MV-4-11 (cell line): ENCODE results near the gene HTR2A.

Source experiments
- DNase-seq: peaks from one replicate; lab custom pipeline; 2025; lab: John Stamatoyannopoulos, UW

The HTR2A gene

DNA sequence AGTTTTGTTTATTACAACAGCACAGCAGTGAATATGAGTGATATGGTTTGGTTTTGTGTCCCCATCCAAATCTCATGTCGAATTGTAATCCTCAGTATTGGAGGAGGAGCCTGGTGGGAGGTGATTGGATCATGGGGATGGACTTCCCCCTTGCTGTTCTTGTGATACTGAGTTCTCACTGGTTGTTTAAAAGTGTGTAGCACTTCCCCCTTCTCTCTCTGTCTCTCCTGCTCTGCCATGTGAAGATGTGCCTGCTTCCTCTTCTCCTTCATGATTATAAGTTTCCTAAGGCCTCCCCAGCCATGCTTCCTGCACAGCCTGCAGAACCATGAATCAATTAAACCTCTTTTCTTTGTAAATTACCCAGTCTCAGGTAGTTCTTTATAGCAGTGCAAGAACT is 91.9 kb downstream of the HTR2A start:
- DNase-seq: peak; percentile 68

- DNase-seq: no peak
Observed at GRCh38 chr13:46804391-46804815, 92.5 kb downstream of the HTR2A start.

- DNase-seq: no peak
Observed at GRCh38 chr13:46803586-46803985, 93.3 kb downstream of the HTR2A start.

DNA sequence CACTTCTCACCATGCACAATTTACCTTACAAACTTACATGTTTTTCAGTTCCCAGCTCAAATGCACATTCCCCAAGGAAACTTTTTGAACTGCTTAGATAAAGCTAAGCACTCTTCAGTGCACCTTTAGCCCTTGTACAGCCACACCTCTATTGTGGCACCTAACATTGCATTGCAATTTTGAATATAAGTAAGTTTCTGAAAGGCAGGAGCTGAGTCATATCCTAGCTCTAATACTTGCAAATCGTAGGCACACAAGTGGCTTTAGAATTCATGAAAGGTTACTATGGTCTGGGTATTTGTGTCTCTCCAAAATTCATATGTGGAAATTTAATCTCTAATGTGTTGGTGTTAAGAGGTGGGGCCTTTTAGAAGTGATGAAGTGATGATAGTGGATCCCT is 95.0 kb downstream of the HTR2A start:
- no peak for DNase-seq

DNA sequence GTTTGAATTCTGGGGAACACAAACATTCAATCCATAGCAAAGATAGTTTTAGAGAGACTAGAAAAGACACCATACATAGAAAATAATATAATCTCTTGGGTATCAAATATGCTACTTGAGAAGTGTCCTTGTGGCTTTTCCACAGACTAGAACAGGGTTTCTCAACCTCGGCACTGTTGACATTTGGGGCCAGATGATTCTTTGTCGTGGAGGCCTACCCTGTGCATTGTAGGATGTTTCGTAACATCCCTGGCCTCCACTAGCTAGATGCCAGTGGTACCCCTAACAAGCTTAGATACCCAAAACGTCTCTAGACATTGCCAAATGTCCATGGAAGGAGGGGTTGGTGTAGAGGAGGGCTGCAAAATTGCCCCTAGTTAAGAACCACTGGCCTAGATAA is 97.7 kb downstream of the HTR2A start:
- peak; percentile 75 for DNase-seq

- peak; percentile 12 for DNase-seq
Observed at GRCh38 chr13:46797501-46798237, 99.2 kb downstream of the HTR2A start.

DNA sequence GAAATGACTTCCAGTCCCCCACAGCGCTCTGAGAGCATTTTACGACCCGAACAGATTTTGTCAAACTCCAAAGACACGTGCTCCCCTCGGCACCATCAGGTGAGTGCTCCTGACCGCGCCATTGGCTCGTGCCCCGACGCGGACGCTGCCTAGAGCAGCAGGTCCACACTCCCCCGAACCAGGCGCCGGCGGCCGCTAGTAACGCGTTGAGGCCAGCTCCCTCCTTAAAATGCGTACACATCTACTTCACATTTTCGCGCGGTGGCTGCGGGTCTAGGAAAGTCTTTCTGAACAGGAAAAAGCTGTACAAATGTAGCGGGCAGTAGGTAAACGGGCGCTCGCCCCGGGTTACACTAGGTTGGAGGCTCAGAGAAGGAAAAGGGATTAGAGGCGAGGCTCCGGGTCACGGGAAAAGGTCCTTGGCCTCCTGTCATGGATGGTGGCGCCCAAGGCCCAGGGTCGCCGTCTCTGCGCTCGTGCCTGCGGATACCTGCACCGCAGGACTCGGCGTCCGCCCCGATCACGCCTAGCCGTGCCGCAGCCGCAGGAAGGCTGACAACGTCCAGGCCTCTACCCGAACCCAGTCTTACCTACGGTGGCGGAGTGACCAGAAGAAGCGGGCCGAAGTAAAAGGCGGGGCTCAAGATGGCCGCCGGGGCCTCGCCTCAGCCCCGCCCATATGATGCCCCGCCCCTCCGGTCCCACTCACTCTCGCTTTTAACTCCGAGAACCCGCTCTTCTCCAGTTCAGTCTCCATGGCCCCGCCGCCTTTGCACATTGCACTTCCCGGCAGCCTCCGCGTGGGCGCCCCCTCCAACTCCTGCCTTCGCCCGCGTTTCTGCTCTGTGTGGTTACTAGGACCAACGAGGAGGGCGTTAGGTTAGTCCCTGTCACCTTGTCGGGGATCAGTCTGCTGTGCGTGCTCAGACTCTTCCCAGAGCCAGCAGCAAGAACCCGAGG is 100.1 kb downstream of the HTR2A start, which contains the start of gene ESD:
TSS of gene ESD (minus strand) at position 647 of the 960 bp plus-strand sequence. CDS start 5,748 bp downstream, outside the sequence.
- DNase-seq: peak; percentile 84

GRCh38 chr13:46796129-46796514 is 100.7 kb downstream of the HTR2A start:
- DNase-seq: no peak

DNA sequence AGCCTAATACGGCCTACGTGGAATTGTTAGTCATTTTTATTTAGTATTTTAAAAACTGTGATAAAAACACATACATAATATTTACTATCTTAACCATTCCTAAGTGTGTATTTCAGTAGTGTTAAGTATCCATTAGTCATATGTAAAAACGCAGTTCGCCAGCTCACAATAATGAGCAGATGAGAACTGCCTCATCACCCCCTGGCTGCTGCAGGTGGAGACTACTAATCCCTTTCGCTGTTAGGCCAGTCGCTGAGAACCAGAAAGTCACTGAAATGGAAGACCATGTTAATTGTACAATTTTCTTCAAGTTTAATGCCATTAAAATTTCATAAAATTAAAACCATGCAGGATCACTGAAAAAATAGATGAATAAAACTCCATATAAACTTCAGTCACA is 101.5 kb downstream of the HTR2A start:
- DNase-seq: no peak

DNA sequence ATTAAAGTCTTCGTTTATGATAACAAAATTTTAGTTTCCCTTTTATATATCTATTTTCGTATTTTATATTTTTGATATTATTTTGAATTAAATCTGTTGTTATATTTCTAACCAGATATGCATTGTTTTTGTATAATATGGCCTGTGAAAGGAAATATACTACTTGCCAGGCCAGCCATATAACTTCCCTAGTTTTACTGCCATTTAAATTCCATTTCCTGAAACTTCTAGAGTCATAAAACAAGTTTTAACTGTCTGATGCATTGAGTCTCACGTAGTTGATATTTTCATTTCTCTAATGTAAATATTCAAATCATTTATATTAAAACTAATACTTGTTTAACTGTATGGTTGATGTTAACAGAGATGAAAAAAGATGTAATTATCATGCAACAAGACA is 113.3 kb downstream of the HTR2A start:
- DNase-seq: no peak

- no peak for DNase-seq
Observed at GRCh38 chr13:46782691-46783090, 114.2 kb downstream of the HTR2A start.

GRCh38 chr13:46782066-46782465 is 114.8 kb downstream of the HTR2A start:
- DNase-seq: no peak
